GM18508 (cell line): ENCODE measurements around the gene HELZ.
"Not testable (repeated sequence)": the region's sequence is repeated elsewhere in the genome, so short reads cannot be mapped to it uniquely, and the experiment has no call there.

ENCODE experiments used
- ATAC-seq: cut with Tn5 transposase; IDR thresholded peaks from one replicate; pipeline ENCODE4 v1.9.1; 2021; ENCODE audit warnings: moderate number of reproducible peaks; ENCODE audit not compliant: insufficient read depth, unreplicated experiment

The HELZ gene

DNA sequence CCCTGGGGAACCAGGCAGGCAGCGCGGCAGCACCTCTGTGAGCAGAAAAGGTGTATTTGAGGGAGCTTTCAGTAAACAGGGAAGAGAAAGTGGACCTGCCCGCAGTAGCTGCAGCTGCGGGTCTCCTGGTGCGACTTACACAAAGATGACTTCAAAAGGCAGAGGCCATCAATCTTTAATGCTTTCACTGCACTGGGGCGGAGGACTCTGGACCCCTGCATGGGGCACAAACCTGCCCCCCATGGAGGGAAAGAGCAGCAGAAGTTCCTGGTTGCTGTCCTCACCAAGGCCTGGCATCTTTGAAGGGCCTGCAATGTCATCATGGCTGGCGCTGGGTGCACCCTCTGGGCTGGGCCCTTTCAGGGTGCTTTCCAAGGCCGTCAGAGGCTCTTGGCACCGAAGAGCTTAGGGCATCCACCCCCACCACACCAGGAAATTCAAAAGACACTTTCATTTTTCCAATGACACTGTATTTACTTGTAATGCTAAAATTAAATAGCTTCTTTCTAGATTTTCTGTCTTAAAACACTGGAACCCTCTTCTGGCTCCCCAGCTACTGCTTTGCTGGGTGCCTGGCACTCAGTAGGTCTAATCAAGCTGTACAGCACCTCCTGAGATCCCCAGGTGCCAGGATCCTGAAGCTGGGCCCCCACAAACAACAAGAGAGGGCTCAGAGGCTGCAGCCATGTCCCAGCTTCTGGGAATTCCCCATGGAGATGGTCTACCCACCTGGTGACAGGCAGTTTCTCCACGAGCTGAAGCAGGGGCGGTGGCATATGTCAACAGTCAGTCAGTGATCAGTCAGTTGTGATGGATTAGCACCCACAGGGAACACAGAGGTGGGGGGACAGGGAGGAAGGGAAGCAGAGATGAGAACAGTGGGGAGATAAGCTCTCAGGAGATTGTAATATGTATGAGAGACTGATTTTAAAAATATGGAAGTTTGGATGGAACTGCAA, 202.8 kb downstream of the HELZ start:
- ATAC-seq = no peak

DNA sequence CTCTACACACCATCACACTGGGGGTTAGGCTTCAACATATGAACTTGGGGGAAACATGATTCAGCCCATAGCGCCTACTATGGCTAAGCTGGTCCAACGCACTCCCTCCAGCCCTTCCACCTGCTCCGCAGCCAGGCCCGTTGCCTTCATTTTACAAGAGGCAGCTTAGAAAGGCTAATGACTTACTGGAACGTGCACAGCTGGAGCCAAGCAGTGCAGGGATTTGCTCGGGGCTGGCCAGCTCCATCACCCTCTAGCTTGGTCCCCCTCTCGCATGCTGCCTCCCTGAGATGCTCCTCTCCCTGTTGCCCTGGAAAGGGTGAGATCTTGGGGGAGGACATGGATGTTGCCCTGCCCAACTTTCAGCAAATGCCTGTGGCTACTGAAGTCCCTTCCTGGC, 203.5 kb downstream of the HELZ start:
- no peak for ATAC-seq

DNA sequence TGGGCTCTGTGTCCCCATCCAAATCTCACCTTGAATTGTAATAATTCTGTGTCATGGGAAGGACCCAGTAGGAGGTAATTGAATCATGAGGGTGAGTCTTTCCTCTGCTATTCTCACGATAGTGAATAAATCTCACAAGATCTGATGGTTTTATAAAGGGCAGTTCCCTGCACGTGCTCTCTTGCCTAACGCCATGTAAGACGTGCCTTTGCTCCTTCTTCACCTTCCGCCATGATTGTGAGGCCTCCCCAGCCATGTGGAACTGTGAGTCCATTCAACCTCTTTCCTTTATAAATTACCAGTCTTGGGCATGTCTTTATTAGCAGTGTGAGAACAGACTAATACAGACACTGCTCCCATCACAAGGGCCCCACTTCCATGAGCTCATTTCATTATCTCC, 203.9 kb downstream of the HELZ start:
- ATAC-seq = not testable (repeated sequence)

DNA sequence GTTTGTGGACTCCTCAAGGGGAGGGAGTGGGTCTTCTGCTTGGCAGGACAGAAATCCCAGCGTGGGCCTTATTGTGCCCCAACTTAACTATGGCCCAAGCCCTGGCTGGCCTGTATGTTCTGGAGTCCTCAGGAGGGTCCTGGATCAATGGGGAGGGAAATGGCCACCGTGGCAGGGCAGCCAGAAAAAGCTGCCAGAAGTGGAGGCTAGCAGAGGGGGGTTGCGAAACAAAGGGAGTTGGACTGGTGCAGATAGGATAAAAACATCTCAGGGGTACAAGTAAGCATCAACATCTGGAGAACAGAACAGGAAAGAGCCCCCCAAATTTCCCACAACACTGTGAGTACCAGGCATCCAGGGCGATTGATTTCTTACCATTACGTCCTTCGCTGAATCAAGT, 204.3 kb downstream of the HELZ start:
- ATAC-seq = no peak

DNA sequence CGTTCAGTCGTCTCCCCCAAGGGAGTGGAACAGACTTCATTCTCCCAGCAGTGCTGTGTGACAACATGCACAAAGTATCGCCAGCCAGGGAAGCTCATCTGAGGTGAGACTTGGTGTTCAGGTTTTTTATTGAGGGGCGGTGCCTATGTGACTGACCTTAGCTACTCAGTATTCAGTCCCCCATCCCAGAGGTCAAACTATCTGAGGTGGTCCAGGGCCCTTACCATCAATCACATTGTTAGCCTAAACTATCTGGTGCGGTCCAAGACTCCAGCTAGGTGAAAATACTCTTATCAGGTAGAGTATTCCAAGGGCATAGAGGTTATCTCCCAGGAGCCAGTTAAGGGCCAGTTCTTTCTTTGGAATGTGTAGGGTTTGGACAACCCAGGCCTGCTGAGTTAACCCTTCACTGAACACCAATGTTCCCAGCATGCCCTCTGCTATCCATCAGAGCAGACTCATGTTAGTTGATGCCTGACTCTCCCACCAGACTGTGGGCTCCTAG, 206.1 kb downstream of the HELZ start:
- ATAC-seq = no peak

DNA sequence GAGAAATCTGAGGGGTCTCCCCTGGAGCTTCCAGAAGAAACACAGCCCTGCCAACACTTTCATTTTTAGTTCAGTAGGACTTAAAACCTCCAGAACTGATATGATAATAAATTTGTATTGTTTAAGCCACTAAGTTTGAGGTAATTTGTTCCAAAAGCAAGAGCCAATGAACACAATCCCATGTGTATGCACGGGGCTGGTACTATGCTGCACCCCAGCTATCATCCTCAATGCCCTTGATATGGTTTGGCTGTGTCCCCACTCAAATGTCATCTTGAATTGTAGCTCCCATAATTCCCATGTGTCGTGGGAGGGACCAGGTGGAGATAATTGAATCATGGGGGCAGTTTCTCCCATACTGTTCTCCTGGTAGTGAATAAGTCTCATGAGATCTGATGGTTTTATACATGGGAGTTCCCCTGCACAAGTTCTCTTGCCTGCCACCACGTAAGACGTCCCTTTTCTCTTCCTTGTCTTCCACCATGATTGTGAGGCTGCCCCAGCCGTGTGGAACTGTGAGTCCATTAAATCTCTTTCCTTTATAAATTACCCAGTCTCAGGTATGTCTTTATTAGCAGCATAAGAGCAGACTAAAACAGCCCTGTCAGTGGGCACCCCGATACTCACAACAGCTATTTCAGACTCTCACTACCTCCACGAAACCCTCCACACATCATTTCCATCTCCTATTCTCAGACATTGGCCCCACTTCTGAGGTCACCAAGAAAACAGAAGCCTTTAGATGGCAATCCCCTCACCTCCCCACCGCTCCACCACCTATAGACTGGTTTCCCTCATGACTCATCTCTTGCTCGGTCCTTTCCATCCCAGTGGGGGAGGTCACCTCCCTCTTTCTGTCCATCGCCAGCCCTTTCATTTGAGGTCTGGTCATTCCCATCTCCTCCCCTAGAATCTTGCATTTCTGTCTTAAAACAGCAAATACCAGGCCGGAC, 209.6 kb downstream of the HELZ start:
- peak; percentile 60 for ATAC-seq

DNA sequence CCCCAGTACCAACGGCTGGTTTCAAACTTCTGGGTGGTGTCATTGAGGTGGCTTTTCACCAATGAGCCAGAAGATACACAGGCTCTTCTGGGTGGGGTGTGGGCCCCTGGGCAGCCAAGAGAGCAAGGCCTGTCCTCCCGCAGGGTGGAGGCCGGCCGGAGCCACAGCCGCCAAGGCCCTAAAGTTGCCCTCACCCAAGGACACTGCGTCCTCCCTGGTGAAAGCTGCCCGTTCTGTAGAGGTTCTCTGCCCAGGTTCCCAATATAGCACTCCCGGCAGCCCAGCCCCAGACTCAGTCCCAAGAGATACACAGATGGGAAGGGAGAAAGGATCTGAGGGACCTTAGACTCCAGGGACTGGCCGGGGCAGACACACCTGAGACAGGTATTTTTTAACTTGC, 211.4 kb downstream of the HELZ start:
- ATAC-seq = no peak

DNA sequence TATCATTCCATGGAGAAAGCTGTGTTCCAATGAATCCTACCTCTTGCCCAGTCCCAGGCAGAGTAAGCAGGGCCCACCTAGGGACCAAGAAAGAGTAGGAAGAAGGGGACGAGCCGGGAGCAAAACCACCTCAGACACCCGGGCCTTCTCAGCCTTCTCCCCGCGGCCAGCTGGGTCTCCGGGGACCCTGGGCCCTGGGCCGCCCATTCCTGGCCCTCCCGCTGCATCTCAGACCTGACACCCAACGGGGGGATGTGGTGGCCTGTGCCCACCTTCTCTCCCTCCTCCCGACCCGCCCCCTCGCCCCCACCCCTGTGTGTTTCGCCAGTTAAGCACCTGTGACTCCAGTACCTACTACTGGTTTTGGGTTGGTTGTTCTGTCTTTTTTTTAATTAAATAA, 212.0 kb downstream of the HELZ start:
- no peak for ATAC-seq

DNA sequence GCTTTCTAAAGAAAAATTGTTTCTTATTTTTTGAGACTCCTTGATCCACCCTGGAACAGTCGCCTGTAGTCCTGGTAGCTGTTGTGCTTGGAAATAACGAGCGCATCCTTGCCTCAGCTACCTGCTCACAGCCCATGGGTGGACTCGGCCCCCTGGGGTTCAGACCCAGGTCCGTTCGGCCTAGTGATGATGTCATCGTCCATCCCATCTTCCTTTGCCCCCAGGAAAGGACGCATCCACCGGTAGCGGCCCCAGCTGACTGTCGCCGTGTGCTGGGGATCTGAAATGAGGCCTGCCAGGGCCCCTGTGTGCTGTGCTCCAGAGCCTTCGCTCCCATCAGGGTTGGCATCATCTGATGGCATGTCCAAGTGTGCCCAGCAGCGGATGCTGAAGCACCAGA, 212.6 kb downstream of the HELZ start:
- ATAC-seq = no peak

DNA sequence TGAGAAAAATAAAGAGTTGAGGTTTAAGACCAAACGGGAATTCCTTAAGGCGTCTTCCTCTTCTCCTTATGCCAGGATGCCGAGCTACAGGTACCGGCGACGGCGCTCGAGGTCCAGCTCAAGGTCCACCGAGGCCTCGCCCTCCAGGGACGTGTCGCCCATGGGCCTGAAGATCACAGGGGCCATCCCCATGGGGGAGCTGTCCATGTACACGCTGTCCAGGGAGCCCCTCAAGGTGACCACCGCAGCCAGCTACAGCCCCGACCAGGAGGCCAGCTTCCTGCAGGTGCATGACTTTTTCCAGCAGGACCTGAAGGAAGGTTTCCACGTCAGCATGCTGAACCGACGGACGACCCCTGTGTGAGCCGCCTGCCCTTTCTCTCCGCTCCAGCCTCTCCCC, 214.4 kb downstream of the HELZ start:
- no peak for ATAC-seq

DNA sequence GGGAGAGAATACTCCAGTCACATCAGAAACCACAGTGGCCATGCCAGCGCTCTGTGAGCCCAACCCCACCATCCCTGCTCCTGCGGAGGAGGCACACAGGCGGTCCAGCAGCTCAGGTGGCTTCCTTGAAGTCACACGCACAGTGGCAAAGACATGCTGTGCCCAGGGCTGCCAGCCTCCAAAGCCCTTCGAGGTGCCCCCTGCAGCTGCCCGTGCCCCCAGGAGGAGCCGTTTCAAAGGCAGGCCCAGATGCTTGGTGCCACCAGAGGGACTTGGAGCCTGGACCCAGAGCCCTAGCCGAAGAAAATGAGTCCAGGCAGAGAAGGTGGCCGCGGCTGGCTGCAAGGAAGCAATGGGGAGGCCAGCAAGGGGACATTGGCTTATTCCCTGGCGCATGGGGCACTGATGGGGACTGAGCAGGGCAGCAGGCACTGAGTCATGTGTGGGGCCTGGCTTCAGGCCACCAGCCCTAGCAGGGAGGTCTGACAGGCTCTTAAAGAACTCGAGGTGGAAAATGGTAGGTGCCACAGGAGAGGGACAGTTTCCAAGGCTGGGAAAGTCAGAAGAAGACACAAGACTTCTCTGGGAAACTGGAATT, 217.9 kb downstream of the HELZ start:
- ATAC-seq = no peak

DNA sequence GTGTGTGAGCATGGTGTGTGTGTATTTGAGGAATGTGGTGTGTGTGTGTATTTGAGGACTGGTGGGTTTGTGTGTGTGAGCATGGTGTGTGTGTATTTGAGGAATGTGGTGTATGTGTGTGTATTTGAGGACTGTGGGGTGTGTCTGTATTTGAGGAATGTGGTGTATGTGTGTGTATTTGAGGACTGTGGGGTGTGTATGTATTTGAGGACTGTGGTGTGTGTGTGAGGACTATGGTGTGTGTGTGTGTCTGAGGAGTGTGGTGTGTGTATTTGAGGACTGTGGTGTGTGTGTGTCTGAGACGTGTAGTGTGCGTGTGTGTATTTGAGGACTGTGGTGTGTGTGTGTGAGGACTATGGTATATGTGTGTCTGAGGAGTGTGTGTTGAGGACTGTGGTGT, 218.7 kb downstream of the HELZ start:
- ATAC-seq = no peak

DNA sequence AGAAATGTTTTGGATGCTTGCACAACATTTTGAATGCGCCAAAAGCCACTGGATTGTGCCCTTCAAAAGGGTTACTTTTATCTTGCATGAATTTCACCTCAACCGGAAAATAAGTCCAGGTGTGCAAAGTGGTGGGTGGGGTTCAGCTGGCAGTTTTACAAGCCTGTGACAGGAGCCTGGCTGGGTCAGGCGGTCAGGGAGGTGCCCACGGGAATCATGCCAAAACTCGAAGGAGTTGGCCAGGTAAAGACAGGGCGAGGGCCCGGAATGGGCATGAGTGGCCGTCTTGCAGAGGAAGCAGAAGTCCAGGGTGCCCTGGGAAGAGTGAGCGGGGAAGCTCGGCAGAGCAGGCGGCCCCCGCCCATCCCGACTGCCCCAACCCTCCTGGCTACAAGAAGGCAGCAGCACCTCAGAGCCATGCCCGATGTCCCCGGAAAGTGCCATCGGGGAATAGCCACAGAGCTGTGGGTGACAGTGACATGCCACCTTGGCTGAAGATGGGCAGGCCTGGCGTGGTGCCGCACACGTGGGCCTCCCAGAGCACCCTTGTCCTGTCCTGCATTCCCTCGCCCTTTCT, 219.7 kb downstream of the HELZ start:
- ATAC-seq = no peak

DNA sequence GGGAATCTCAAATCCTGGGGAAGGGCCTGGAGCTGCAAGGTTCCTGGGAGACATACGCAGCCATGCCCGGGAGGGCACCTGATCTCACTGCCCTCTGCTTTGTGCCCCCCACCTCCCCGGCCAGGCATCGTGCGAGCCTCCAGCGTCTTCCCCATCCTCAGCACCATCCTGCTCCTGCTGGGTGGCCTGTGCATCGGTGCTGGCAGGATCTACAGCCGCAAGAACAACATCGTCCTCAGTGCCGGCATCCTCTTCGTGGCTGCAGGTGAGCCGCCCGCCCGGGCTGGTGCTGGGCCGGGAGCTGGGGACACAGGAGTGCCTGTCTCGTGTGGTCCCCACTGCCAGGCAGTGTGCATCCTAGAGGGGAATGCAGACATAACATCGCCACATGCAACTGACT, 220.3 kb downstream of the HELZ start:
- ATAC-seq = no peak

DNA sequence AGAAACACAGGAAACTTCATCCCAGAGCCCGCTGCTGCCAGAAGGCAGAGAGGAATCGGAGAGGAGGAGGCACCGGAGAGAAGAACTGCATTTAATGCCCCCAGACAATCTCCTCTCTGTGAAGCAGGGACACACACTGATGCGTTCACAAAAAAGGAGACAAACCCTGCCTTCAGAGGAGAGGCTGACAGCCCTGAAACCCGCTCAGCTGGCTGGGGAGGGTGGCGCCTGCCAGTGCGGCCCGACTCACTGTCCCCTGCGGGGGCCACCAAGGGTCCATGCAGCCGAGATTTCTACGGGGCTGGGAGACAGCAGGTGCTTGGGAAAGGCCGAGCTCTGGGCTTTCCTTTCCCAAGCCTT, 222.6 kb downstream of the HELZ start:
- no peak for ATAC-seq

DNA sequence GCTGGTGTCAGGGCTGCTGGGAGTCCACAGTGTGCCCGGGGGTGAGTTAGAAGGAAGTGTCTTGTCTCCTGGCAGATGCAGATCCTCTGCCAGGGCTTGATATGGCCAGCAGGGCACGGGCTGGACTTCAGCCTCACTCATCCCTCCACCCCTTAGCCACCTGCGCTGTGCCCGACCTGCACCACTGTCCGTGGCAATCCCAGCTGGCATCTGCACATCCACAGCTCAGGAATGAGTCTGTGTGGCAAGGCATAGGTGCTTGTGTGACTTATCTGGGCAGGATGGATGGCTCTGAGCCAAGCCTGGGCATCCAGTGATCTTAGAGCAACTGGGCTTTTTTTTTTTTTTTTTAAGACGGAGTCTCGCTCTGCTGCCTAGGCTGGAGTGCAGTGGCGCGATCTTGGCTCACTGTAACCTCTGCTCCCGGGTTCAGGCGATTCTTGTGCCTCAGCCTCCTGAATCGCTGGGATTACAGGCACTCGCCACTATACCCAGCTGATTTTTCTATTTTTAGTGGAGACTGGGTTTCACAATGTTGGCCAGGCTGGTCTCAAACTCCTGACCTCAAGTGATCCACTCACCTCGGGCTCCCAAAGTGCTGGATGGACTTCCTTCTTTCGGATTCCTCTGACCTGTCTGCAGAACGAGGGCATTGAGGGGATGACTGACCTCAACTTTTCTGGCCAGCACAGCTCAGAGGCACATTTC, 223.1 kb downstream of the HELZ start:
- no peak for ATAC-seq

DNA sequence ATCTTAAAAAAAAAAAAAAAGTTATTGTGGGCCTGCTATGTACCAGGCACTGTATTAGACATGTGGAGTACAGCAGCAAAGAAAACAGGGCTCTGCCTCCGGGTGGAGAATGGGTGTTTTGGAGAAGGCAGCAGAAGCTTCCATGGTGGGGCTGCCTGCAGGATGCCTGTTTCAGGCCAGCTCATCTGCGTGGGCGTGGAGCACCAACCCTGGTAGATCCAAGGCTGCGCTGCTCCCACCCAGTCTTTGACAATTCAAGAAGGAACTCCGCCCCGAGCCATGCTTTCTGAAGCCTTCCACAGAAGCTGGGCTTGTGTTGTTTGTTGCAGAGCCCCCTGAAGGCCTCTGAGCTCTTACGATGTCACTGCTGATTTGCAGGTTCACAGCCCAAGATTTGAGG, 223.8 kb downstream of the HELZ start:
- no peak for ATAC-seq
